Fibroblast of skin of scalp (primary cell): ENCODE results near the gene SLC28A1.

ENCODE experiments used
- DNase-seq: peaks from one replicate; pipeline ENCODE4 v3.0.0-alpha.2; 2013

SLC28A1 gene

GRCh38 chr15:84886211-84886983, 1.9 kb downstream of the SLC28A1 start:
- no peak for DNase-seq

DNA sequence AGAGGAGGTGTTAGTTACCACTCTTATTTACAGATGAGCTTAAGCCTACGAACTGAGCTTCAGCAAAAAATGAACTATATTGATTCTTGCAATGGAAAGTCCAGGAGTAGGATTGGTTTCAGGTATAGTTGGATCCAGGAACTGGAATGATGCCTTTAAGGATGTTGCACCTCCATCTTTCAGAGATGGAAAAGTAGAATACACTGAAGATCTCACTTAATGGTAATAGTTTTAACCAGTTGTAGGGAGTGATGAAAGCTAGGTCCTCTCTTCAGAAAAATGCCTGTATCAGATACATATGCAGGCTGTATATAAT, 2.5 kb downstream of the SLC28A1 start:
- no peak for DNase-seq

- no peak for DNase-seq
These were observed 3.5 kb downstream of the SLC28A1 start for GRCh38 chr15:84887938-84888337.

DNA sequence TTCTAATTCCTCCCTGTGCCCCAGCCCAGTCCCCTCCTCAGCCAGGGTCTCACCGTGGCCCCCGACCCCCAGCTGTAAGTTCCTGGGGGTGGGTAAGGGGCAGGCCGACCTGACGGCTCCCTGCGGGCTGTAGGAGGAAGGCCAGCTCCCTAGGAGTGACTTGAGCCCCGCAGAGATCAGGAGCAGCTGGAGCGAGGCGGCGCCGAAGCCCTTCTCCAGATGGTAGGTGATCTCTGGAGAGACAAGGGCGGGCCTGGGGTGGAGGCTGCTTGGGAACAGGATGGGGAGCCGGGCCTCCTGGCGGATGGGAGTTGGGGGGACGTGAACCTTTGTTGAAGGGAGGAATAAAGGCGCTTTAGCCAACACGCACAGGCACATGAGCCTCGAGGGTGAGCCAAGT, 4.2 kb downstream of the SLC28A1 start:
- no peak for DNase-seq

DNA sequence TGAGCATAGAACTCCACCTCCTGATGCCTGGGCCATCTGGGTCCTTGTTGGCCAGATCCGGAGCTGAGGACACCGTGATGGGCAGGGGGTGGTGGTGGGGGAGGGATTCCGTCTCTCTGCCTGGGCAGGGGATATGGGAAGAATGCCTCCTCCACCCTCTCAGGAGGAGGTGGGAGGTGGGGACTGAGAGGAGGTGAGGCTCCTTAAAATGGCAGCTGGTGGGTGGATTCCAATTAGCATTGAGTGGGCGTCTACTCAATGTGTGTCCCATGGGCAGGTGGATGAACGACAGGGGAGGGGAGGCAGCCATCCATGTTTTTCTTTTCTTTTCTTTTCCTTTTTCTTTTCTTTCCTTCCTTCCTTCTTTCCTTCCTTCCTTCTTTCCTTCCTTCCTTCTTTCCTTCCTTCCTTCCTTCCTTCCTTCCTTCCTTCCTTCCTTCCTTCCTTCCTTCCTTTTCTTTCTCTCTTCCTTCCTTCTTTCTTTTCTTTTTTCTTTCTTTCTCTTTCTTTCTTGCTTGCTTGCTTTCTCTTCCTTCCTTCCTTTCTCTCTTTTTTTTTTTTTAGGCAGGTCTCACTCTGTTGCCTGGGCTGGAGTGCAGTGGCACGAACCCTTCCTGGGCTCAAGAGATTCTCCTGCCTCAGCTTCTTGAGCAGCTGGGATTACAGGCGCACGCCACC, 5.0 kb downstream of the SLC28A1 start:
- no peak for DNase-seq

GRCh38 chr15:84889991-84890669, 5.7 kb downstream of the SLC28A1 start:
- DNase-seq: no peak

GRCh38 chr15:84890670-84891162, 6.3 kb downstream of the SLC28A1 start:
- no peak for DNase-seq

DNA sequence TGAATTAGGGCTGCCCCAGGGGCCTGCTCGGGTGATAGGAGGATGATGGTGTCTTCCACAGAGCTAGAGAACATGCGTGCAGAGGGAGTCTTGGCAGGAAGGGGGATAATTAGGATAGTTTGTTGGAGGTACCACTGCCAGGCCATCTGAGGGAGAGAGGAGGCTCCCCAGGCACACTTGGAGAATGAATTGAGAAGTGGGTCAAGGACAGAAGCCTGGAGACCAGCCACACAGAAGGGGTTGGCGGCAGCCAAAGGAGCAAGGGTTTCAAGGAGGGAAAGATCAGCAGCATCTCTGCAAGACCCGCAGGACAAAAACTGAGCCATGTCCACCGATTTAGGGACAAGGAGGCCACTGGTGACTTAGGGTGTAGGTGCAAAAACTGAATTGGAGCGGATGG, 6.9 kb downstream of the SLC28A1 start:
- no peak for DNase-seq

DNA sequence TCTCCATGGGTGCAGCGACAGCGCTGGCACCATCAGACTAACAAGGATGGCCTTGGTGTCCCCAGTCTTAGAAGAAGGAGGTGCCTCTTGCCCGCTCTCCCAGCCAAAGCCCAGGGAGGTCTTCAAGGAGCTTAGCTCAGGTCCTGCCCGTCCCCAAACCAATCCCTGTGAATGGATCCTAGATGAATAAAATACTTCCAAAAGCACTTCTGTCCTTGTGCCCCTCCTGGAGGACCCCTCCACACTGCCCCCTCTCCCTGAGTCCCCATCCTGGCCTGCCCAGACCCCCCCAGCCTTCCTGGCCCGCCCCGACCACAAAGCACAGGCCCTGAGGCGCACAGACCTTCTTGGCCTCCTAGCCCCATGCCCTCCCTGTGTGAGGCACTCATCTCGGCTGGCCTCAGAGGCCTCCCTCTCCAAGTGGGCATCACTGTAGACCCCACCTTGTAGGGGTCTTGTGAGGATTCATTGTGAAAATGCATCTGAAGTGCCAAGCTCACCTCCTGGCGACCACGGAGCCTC, 8.4 kb downstream of the SLC28A1 start:
- no peak for DNase-seq

- DNase-seq: no peak
These were observed 9.1 kb downstream of the SLC28A1 start for GRCh38 chr15:84893607-84894006.

DNA sequence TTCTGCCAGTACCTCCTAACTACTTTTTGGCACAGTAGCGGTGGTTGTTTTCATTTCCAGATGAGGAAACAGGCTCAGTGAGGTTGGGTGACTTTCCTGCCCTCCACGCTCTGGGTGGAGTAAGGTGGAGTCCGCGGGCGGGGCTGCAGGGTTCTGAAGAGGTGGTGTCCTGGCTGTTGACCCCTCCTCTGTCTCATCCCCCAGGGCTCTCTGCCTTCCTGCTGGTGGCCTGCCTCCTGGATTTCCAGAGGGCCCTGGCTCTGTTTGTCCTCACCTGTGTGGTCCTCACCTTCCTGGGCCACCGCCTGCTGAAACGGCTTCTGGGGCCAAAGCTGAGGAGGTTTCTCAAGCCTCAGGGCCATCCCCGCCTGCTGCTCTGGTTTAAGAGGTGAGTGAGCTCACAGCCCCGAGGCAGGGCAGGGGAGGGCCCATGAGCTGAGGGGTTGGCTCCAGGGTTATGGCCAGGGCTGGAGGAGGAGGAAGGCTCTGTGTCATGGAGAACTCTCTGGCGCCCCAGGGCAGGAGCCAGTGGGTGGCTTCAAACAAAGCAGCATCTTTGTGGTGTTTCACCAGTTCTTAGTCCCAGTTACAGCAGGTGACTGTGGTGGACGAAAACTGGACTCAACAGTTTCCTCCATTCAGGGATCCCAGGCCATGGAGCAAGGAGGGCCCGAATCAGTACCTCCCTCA, 10.4 kb downstream of the SLC28A1 start:
- no peak for DNase-seq

GRCh38 chr15:84898761-84899160, 14.3 kb downstream of the SLC28A1 start:
- DNase-seq: no peak

DNA sequence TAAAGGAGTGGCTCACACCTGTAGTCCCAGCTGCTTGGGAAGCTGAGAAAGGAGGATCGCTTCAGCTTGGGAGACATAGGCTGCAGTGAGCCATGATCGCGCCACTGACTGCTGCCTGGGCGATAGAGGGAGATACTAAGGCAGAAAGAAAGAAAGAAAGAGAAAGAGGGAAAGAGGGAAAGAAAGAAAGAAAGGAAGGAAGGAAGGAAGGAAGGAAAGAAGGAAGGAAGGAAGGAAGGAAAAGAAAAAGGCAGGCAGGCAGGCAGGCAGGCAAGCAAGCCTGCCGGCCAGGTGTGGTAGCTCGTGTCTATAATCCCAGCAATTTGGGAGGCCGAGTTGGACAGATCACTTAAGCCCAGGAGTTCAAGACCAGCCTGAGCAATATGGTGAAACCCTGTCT, 15.3 kb downstream of the SLC28A1 start:
- DNase-seq: no peak

DNA sequence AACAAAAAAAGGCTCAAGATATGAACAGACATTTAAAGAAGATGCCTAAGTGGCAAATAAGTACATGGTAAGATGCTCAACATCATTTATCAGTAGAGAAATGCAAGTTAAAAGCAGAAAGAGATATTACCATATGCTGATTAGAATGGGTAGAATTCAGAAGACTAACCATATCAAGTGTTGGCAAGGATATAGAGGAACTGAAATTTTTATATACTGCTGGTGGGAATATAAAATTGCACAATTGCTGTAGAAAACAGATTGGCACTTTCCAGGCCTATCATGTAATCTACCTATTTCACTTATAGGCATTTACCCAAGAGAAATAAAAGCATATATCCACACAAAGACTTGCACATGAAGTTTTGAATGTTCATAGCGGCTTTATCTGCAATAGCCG, 17.1 kb downstream of the SLC28A1 start:
- no peak for DNase-seq

DNA sequence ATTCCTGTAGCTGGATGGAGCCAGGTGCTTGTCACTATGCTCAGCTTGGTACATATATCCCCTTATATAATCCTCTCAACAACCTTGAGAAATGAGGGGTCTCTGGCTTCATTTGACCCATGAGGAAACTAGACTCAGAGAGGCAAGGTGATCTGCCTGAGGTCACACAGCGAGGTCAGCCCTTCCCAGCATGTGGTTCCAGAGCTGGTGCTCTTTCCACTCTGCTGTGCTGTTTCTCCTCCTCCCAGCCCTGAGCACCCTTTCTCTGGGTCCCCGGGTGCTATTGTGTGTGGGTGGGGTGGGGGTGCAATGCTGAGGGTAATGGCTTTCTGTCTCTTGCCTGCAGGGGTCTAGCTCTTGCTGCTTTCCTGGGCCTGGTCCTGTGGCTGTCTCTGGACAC, 19.3 kb downstream of the SLC28A1 start:
- DNase-seq: no peak

DNA sequence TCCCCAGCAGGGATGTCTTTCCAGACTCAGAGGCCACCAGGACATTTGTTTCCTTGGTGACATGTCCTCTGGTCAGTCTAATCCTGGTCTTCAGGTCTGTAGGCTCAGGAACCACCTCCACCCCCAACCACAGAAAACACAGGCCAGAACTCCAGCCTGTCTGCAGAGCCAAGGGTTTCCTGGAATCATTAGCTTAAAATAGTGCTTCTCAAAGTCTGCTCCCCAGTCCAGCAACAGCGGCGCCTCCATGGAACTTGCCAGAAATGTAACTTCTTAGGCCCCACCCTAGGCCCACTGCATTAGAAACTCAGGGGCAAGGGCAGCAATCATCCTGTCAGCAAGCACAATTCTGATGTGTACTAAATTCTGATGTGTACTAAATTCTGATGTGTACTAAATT, 20.0 kb downstream of the SLC28A1 start:
- DNase-seq: no peak

DNA sequence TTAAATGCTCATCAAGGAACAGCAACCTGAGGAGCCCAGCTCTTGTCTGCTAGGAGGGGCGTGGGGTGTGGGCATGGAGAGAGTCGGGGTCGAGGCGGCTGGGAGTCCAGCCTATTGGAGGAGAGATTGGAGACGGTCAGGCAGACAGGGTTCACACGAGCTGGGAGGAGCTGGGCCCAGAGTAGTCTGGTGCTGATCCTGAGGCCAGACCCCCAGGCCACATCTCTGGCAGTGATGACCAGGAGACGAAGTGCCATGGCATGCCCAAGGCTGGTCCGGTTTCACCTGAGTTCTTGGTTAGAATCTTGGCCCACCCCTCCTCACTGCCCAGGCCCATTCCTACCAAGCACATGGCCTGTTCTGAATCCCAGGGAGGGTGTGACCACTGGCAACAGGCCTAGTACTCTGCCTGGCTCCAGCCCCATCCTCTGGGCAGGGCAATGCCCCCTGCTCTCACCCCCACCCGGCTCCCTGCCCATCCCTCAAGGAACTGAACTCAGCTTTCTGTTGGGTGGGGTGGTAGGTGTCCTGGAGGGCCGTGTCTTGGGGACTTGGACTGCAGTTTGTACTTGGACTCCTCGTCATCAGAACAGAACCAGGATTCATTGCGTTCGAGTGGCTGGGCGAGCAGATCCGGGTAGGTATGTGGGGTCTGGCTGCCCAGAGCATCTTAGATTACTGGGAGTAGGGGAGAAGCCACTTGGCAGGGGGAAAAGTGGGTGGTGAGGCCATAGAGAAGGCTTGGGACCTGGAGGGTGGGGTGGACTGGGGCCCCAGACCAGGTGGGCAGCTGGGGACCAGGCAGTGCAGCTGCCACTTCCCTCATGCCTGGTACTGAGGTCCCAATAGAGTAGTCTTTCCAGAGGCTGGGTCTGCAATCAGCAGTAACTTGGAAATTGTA, 20.8 kb downstream of the SLC28A1 start:
- no peak for DNase-seq

DNA sequence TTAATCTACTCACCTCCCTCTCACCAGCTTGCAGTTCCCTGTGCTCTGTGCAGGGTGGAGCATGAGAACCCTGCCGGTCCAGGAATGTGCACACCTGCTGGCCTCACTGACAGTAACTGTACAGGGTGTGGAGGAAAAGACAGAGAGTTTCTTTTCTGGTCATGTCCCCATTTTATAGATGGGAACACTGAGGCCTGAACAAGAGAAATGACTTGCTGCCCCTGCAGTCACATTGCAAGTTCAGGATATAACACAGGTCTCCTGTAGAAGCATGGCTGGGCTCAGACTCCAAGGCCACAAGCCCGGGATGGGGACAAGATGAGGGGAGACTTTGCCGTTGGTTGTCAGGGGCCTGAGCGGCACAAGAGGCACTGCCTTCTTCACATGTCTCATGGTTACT, 23.3 kb downstream of the SLC28A1 start:
- no peak for DNase-seq

DNA sequence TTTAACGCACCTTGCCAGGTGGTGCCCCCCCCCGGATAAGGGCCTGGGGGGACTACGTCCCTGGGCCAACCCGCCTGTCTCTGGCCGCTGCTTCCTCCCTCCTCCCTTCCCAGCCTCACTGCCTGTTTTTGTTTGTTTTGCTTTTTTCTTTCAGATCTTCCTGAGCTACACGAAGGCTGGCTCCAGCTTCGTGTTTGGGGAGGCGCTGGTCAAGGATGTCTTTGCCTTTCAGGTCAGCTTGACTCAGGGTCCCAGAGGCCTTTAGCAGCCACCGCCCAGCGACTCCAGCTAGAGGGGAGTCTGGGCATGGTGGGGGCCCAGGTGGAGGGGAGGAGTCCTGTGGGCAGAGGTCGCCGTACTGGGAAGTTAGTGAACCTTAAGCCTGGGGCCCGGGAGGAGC, 24.1 kb downstream of the SLC28A1 start:
- no peak for DNase-seq

DNA sequence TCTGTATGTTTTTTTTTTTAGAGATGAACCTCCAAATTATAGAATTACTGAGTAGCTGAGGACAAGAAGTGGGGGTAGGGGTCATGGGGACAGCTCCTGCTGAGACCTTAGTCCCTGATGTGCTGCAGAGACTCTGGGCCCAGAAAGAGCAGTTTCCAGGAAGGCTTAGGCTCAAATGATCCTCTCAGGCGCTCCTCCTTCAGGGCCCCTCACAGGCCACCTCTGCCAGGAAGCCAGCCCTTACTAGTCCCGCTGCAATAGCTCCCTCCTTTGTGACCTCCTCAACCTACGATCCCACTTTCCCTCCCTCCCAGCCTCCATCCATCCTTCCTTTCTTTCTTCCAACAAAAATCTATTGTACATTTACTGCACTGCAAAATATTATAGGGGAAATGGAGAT, 24.6 kb downstream of the SLC28A1 start:
- DNase-seq: no peak

DNA sequence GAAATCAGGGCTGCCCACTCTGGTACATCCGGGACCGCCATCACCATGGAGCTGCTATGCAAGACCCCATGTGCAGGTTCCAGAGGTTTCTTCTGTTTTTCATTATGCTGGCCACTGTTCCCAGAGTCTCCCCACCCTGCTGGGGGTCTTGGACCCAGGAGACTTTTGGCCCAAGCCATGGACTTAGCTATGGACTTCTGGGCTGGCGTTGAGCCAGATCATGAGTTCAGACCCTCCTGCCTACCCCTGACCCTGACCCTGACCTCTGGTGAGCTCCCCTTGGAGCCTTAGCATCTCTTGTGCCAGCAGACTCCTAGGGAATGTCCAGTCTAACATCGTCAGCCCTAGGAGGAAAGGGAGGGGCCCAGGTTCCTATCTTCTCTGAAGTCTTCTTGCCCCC, 25.3 kb downstream of the SLC28A1 start:
- DNase-seq: no peak
